TTC549 (cell line): ENCODE results near the gene RCC1.
"Not testable (repeated sequence)": the region's sequence is repeated elsewhere in the genome, so short reads cannot be mapped to it uniquely, and the experiment has no call there.

Experiments used
- FAIRE-seq: peaks from 2 replicates; lab custom pipeline; 2012; peaks lifted over from hg19 to GRCh38; lab: Jason Lieb, UNC

Gene RCC1

GRCh38 chr1:28505406-28506187, at the start of gene RCC1:
TSS of gene RCC1 (plus strand) at chr1:28506043. CDS start at chr1:28529867, 23,824 bp downstream.
- peak; percentile 91 for FAIRE-seq

GRCh38 chr1:28456078-28456477, 49.8 kb upstream of the RCC1 start:
- no peak for FAIRE-seq

GRCh38 chr1:28457678-28458077, 48.2 kb upstream of the RCC1 start:
- FAIRE-seq: no peak

GRCh38 chr1:28458237-28459228, 47.3 kb upstream of the RCC1 start:
- FAIRE-seq: no peak

GRCh38 chr1:28466226-28466778, 39.5 kb upstream of the RCC1 start:
- no peak for FAIRE-seq

GRCh38 chr1:28470146-28470545, 35.7 kb upstream of the RCC1 start:
- FAIRE-seq: no peak

- FAIRE-seq: not testable (repeated sequence)
These were observed 26.3 kb upstream of the RCC1 start for GRCh38 chr1:28479497-28479896.

- no peak for FAIRE-seq
These were observed 25.5 kb upstream of the RCC1 start for GRCh38 chr1:28480308-28480707.

GRCh38 chr1:28482138-28482537, 23.7 kb upstream of the RCC1 start:
- no peak for FAIRE-seq

GRCh38 chr1:28482702-28483101, 23.1 kb upstream of the RCC1 start:
- FAIRE-seq: no peak

GRCh38 chr1:28494737-28495136, 11.1 kb upstream of the RCC1 start:
- no peak for FAIRE-seq

- FAIRE-seq: no peak
These were observed 6.3 kb upstream of the RCC1 start for GRCh38 chr1:28499553-28499952.

- FAIRE-seq: no peak
These were observed 3.9 kb upstream of the RCC1 start for GRCh38 chr1:28501925-28502324.

- FAIRE-seq: no peak
These were observed 2.7 kb upstream of the RCC1 start for GRCh38 chr1:28503117-28503516.

GRCh38 chr1:28506907-28507246, 1.0 kb downstream of the RCC1 start:
- no peak for FAIRE-seq

GRCh38 chr1:28507247-28507645, 1.4 kb downstream of the RCC1 start:
- FAIRE-seq: no peak

GRCh38 chr1:28507646-28508434, 2.0 kb downstream of the RCC1 start:
- FAIRE-seq: no peak

GRCh38 chr1:28508435-28508754, 2.6 kb downstream of the RCC1 start:
- FAIRE-seq: no peak

- FAIRE-seq: no peak
These were observed 3.9 kb downstream of the RCC1 start for GRCh38 chr1:28509705-28510272.

GRCh38 chr1:28510273-28510969, 4.6 kb downstream of the RCC1 start:
- no peak for FAIRE-seq

GRCh38 chr1:28510970-28511440, 5.2 kb downstream of the RCC1 start:
- peak; percentile 41 for FAIRE-seq
